Nephron progenitor cell (in vitro differentiated cells): ENCODE measurements around the gene DNAH2.
A peak's percentile ranks its signal among the peaks of the same experiment; 100 is the strongest.

Experiments used
- DNase-seq: peaks from one replicate; pipeline ENCODE4 v3.0.0; 2021
- H3K27ac Mint-ChIP-seq: 2 replicates; pipeline ENCODE4 v1.8.0; 2021; ENCODE audit warnings: mild to moderate bottlenecking, moderate library complexity, mixed read lengths
- H3K27me3 Mint-ChIP-seq: 2 replicates; pipeline ENCODE4 v1.8.0; 2021; ENCODE audit warnings: mild to moderate bottlenecking, low read depth, mixed read lengths; ENCODE audit not compliant: poor library complexity
- H3K36me3 Mint-ChIP-seq: 2 replicates; pipeline ENCODE4 v1.8.0; 2021; ENCODE audit warnings: low read depth, mixed read lengths
- H3K4me1 Mint-ChIP-seq: 2 replicates; pipeline ENCODE4 v1.8.0; 2021; ENCODE audit warnings: mixed read lengths
- H3K4me3 Mint-ChIP-seq: 2 replicates; pipeline ENCODE4 v1.8.0; 2021; ENCODE audit warnings: mild to moderate bottlenecking, moderate library complexity, mixed read lengths
- H3K9me3 Mint-ChIP-seq: 2 replicates; pipeline ENCODE4 v1.8.0; 2021; ENCODE audit warnings: mild to moderate bottlenecking, moderate library complexity, mixed read lengths
- CTCF ChIP-seq: fragments of 200-600 bp; sonication (generic); IDR thresholded peaks from 2 replicates; pipeline ENCODE4 v1.5.0; 2021; ENCODE audit warnings: antibody characterized with exemption

The DNAH2 gene

GRCh38 chr17:7850701-7851437 lies 133.3 kb downstream of the DNAH2 start:
- Mint-ChIP-seq H3K4me1 (peaks cover 21% of the 10 kb centered on the region), H3K9me3 (no peaks in the 10 kb centered on the region), H3K36me3 (peaks cover 45% of the 10 kb centered on the region), H3K4me3 (no peak overlapping the region), H3K27me3 (peaks cover 16% of the 10 kb centered on the region), H3K27ac (no peak overlapping the region)
- no peak for TF ChIP-seq CTCF
- DNase-seq = no peak

GRCh38 chr17:7851438-7852261 lies 134.1 kb downstream of the DNAH2 start:
- Mint-ChIP-seq H3K4me3 (peak overlapping the region; percentile 36), H3K36me3 (peaks cover 42% of the 10 kb centered on the region), H3K27ac (no peak overlapping the region), H3K4me1 (peaks cover 21% of the 10 kb centered on the region), H3K9me3 (no peaks in the 10 kb centered on the region), H3K27me3 (peaks cover 16% of the 10 kb centered on the region)
- peak; percentile 97 for DNase-seq
- TF ChIP-seq CTCF = peak; percentile 96

- Mint-ChIP-seq H3K4me3 (no peak overlapping the region), H3K4me1 (peaks cover 17% of the 10 kb centered on the region)
These were observed 134.7 kb downstream of the DNAH2 start for GRCh38 chr17:7852262-7852670.

GRCh38 chr17:7852919-7853690 lies 135.6 kb downstream of the DNAH2 start:
- no peak for DNase-seq
- peaks cover 17% of the 10 kb centered on the region for H3K4me1 Mint-ChIP-seq
- no peak overlapping the region for H3K4me3 Mint-ChIP-seq
- H3K9me3 Mint-ChIP-seq = no peaks in the 10 kb centered on the region
- no peak for TF ChIP-seq CTCF
- H3K27me3 Mint-ChIP-seq = peaks cover 16% of the 10 kb centered on the region
- H3K27ac Mint-ChIP-seq = no peak overlapping the region
- H3K36me3 Mint-ChIP-seq = peaks cover 37% of the 10 kb centered on the region

More at GRCh38 chr17:7852262-7852670, 134.7 kb downstream of the DNAH2 start:
- Mint-ChIP-seq H3K9me3 (no peaks in the 10 kb centered on the region), H3K27me3 (peaks cover 16% of the 10 kb centered on the region), H3K27ac (no peak overlapping the region), H3K36me3 (peaks cover 37% of the 10 kb centered on the region)
- DNase-seq = no peak
- no peak for TF ChIP-seq CTCF

GRCh38 chr17:7853691-7854038 lies 136.1 kb downstream of the DNAH2 start:
- Mint-ChIP-seq H3K9me3 (no peaks in the 10 kb centered on the region), H3K36me3 (peaks cover 37% of the 10 kb centered on the region), H3K27ac (no peak overlapping the region), H3K27me3 (peaks cover 16% of the 10 kb centered on the region), H3K4me1 (peaks cover 17% of the 10 kb centered on the region), H3K4me3 (peak overlapping the region; percentile 77)
- TF ChIP-seq CTCF = no peak
- DNase-seq = no peak
